ENCODE measurements around the gene CCR5. TPM values are rescaled to one million over a fixed set of nuclear protein-coding genes. Genes with fewer than 3 reads are reported as not detected.

Gene CCR5
- total and polyA plus RNA-seq, 2 of the 8 experiments (the other 6 are each of a cell fraction or from before 2014, with no cell fraction given): not detected

- CTCF ChIA-PET (ENCODE audit: partially characterized antibody): interaction anchor here (1.6 kb wide), 1 partner anchor 35 kb away, joined by 5 read pairs; no protein-coding TSS in a partner anchor
- WGBS, 2 experiments (ENCODE audit: extremely low coverage in 1 of 2, insufficient coverage in 1 of 2, insufficient read length in 1 of 2, insufficient replicate concordance in 2 of 2, low coverage in 1 of 2, low lambda C conversion rate in 2 of 2, missing lambda C conversion rate in 1 of 2): 88% methylated on average over 4 of the region's 4 CpGs; no CpG with 5 or more reads in 1 of the 2 experiments
- no peak for FAIRE-seq
- TF ChIP-seq SAP30 (IDR thresholded peaks at IDR 0.05; ENCODE audit: insufficient read depth, insufficient replicate concordance, low read length) (no peak), POLR2AphosphoS5 (IDR thresholded peaks at IDR 0.05; ENCODE audit: low read depth, low read length) (no peak), GTF2F1 (IDR thresholded peaks at IDR 0.05; ENCODE audit: borderline replicate concordance, low read depth, low read length) (no peak), SP1 (IDR thresholded peaks at IDR 0.05; ENCODE audit: low read depth, low read length) (no peak)
Measured at GRCh38 chr3:46414739-46415138, 44.0 kb downstream of the CCR5 start.

More at GRCh38 chr3:46414739-46415138, 44.0 kb downstream of the CCR5 start:
- Histone ChIP-seq H4K20me1 (replicated peaks in 1 of 2; ENCODE audit: control insufficient read depth in 1 of 2, insufficient read depth in 2 of 2, low read length in 2 of 2) (no peaks in the 10 kb centered on the region), H3K4me1 (replicated peaks in 1 of 4; ENCODE audit: control insufficient read depth in 3 of 4, insufficient read depth in 4 of 4, low read length in 3 of 4) (peaks cover 0 to 6% (median 5%) of the 10 kb centered on the region in 4 experiments; a peak in 4 of 7 replicates), H4K8ac (ENCODE audit: extremely low read depth, insufficient read depth, low read length) (no peak overlapping the region), H3K36me3 (ENCODE audit: control insufficient read depth in 2 of 4, insufficient read depth in 4 of 4, low read length in 3 of 4) (no peaks in the 10 kb centered on the region), H4K91ac (replicated peaks; ENCODE audit: insufficient read length, low read length) (no peak overlapping the region), H2BK12ac (ENCODE audit: low read depth, low read length) (no peak overlapping the region), H3K14ac (ENCODE audit: insufficient read length) (no peak overlapping the region), H2AK5ac (ENCODE audit: low read depth, low read length) (no peak overlapping the region), H3K27me3 (replicated peaks in 1 of 4; ENCODE audit: control insufficient read depth in 3 of 4, extremely low read depth in 1 of 4, insufficient read depth in 3 of 4, low read length in 3 of 4) (no peaks in the 10 kb centered on the region), H2BK120ac (replicated peaks; ENCODE audit: low read depth, low read length) (no peak overlapping the region), H3K4me2 (ENCODE audit: insufficient read depth in 1 of 2, low read depth in 2 of 2, low read length in 2 of 2) (no peak overlapping the region), H2BK20ac (ENCODE audit: low read length) (no peak overlapping the region), H3K4ac (replicated peaks; ENCODE audit: insufficient read length, low read depth, low read length) (no peak overlapping the region), H3K79me1 (ENCODE audit: low read depth, low read length) (no peaks in the 10 kb centered on the region), H3K27ac (ENCODE audit: low read depth, low read length) (no peak overlapping the region), H3K23ac (ENCODE audit: insufficient read length) (no peak overlapping the region), H3K4me3 (ENCODE audit: extremely low read depth in 1 of 4, insufficient read depth in 2 of 4, low read depth in 3 of 4, low read length in 4 of 4) (no peak overlapping the region), H3K79me2 (ENCODE audit: control insufficient read depth in 1 of 2, insufficient read depth in 2 of 2, low read length in 2 of 2) (no peaks in the 10 kb centered on the region), H3K9ac (replicated peaks in 1 of 4; ENCODE audit: extremely low read depth in 1 of 4, low read depth in 3 of 4, low read length in 3 of 4) (no peak overlapping the region), H2AFZ (ENCODE audit: low read length) (no peak overlapping the region), H4K5ac (ENCODE audit: insufficient read length, low read depth, low read length) (no peak overlapping the region), H3K23me2 (ENCODE audit: low read depth, low read length) (no peaks in the 10 kb centered on the region), H3K56ac (replicated peaks; ENCODE audit: insufficient read length, low read depth, low read length) (no peak overlapping the region), H2BK5ac (ENCODE audit: low read depth, low read length) (no peak overlapping the region), H3K18ac (ENCODE audit: extremely low read depth, low read length) (no peak overlapping the region), H3K9me3 (ENCODE audit: insufficient read depth in 2 of 2, low read depth in 1 of 2, low read length in 1 of 2) (no peaks in the 10 kb centered on the region), H2BK15ac (ENCODE audit: low read length) (no peak overlapping the region)
- POLR2A ChIA-PET (ENCODE audit: partially characterized antibody): no interaction called here
- no peak for DNase-seq (ENCODE audit: low read depth in 1 of 2, low spot score in 2 of 2)
